AG10803 (cell line): ENCODE measurements around the gene ZNRF1.
A peak's percentile ranks its signal among the peaks of the same experiment; 100 is the strongest.

Experiments used
- DNase-seq: peaks from one replicate; pipeline ENCODE4 v3.0.0; 2010; ENCODE audit warnings: low read depth
- H3K4me3 ChIP-seq: 2 replicates; pipeline ENCODE4 v1.5.1; 2011; ENCODE audit warnings: mild to moderate bottlenecking, low read length, control low read depth
- CTCF ChIP-seq: conservative IDR thresholded peaks from 2 replicates; pipeline ENCODE4 v1.5.1; 2011; ENCODE audit warnings: mild to moderate bottlenecking, low read length, control low read depth, inconsistent platforms

Gene ZNRF1

DNA sequence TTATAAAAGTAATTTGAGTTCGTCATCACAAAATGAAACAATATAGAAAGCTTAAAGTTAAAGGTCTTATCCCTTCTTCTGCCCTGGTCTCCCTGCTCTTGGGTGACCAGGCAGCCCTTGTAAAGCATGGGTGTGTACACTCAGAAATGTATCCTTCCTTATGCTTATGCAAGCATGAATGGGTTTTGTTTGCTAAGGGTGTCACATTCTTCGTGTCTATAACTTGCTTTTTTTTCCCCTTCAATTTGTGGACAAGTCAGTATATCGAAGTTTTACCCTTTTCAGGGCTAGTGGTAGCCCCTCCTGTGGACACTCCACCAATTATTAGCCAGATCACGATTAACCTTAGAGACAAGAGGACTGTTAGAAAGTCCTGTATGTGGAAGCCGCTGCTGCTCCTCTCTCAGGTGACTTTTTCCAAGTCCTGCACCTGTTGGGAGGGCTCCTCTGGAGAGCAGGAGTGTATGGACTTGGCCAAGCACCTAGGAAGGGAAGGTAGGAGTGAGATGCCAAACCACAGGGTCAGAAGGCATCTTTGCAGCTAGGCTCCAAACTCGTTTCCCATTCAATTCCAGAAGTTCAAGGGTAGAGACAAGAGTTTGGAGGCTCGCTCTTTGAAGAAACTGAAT lies 66.8 kb downstream of the ZNRF1 start:
- DNase-seq = no peak
- H3K4me3 ChIP-seq = no peak overlapping the region
- no peak for TF ChIP-seq CTCF

DNA sequence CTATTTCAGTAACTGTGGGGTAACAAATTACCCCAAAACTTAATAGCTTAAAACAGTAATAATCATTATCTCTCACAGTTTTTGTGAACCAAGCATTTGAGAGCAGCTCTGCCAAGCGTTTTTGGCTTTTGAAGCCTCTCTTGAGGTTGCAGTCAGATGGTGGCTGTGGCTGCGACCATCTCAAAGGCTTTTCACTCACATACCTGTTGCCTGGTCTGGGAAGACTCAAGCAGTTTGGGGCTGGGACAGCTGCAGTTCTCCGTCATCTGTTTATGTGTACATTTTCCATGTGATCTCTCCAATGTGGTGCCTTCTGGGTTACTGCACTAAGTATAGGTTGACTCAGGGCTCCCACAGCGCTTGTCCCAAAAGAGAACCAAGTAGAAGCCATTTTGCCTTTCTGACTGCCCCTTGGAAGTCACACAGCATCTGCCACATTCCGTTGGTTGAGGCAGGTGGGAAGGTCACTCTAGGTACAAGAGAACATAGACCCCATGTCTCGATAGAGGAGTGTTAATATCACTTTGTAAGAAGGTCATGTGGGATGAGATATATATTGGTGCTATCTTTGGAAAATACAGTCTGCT lies 68.1 kb downstream of the ZNRF1 start:
- no peak for DNase-seq
- TF ChIP-seq CTCF = no peak
- no peak overlapping the region for H3K4me3 ChIP-seq

GRCh38 chr16:75068085-75069031 lies 69.5 kb downstream of the ZNRF1 start:
- DNase-seq = no peak
- no peak for TF ChIP-seq CTCF
- no peak overlapping the region for H3K4me3 ChIP-seq

DNA sequence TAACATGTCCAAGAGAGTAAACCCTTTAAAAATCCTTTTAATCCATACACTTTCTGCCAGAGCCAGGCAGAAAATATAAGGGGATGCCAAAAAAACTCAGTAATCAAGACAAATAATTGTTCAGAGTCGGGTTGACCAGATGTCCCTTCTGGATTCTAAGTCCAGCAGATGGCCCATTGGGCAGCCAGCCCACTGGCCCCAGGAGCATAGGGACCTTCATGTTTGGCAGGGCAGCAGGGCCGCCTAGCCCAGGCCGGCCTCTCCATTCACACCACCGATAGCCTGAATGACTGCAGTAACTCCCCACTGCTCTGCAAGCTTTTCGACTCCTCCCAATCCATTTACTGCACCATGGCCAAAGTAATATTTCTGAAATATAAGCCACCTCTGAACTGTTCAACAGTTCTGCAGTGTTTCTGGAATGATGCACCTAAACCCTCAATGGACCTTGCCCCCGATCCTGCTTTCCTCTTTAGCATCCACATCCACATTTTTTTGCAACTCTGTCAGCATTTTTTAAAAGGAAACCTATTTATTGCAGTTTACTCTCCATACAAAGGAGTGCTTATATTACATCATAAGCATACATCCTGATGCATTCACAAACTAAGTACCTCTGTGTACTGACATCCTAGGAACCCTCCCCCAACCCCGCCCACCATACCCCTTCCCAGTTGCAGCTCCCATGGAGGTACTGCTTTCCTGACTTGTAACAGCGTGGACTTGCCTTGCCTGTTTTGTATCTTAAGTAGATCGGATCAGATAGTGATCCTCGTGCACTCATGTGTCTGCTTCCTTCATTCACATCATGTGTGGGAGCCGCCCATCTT lies 71.4 kb downstream of the ZNRF1 start:
- TF ChIP-seq CTCF = no peak
- H3K4me3 ChIP-seq = no peak overlapping the region
- DNase-seq = peak; percentile 27

DNA sequence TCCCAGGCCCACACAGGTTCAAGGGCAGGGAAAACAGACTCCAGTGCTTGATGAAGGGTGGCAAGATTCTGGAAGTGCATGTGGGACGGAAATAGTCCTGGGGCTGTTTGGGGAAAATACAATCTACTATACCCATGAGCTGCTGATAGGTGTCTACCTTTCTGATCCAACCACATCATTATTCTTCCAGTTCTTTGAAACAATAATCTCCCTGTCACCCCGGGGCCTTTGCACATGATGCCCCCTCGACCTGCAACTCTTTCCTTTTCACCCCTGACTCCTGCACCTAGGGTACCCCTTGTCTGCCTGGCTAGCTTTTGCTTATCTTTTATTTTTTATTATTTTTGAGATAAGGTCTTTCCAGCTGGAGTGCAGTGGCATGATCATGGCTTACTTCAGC lies 72.8 kb downstream of the ZNRF1 start:
- no peak for TF ChIP-seq CTCF
- no peak overlapping the region for H3K4me3 ChIP-seq
- DNase-seq = no peak

DNA sequence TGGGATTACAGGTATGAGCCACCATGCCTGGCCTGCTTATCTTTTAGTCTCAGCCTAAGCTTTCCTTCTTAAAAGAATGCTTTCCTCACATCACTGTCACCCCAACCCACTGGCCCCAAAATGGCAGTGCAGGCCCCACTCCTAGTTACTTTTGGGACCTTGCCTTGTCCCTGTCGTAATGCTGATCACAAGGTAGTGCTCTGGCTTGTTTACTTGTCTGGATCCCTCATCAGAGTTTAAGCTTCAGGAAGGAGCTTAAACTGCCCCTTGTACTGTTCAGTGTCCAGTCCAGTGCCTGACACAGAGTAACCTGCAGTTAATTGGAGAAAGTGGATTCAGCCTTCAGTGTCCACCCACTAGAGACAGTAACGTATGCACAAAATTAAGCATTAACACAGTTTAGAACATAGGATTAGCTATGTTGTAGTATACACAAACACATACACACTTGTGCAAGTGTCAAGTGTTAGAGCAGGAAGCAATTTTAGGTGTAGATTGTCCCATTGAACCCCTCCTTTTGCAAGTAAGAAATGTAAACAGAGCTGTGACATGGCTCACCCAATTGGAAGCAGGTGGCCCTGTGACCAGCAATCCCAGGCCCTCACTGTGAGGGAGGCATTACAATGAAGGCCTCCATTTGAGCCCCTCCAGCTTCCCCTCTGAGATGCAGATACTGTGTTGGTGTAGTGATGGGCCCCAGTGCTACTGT lies 73.6 kb downstream of the ZNRF1 start:
- TF ChIP-seq CTCF = no peak
- no peak for DNase-seq
- H3K4me3 ChIP-seq = no peak overlapping the region
